ENCODE results near the gene STPG4. TPM values are rescaled to one million over a fixed set of nuclear protein-coding genes. Genes with fewer than 3 reads are reported as not detected.
"Not testable (repeated sequence)": the region's sequence is repeated elsewhere in the genome, so short reads cannot be mapped to it uniquely, and the experiment has no call there.

The STPG4 gene
- total RNA-seq, 4 donors from 2014 or later, result not detected

DNA sequence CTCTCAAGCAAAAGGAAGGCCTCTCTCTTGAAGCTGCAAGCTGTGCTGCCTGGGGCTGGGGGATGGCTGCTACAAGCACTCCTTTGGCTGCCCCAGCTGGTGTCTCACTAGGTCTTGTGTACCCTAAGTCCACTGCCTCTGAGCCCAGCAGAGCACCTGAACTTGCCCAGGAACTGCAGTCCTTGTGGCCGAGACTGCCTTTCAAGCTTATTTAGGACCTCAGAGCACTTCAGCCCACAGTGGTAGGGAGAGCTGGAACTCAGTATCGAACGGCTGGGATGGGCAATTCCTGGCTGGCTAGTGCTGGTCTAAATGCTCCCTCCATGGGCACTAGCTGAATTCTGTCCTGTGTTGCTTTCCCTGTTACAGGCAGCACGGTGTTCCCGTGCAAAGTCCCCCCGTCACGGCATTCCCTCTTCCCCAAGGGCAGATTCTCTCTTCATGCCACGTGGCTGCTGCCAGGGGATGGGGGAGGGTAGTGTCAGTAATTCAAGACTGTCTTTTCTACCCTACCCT is 25.9 kb downstream of the STPG4 start:
- Histone ChIP-seq H3K36me3 (no peaks in the 10 kb centered on the region), H3K9me3 (no peaks in the 10 kb centered on the region), H3K27ac (no peak overlapping the region), H3K4me1 (no peaks in the 10 kb centered on the region), H3K27me3 (no peaks in the 10 kb centered on the region), H3K4me3 (no peak overlapping the region)
- 77 to 89% methylated on average over 5 to 8 of the region's 8 CpGs for WGBS, 2 donors
- TF ChIP-seq, protein P1, sequence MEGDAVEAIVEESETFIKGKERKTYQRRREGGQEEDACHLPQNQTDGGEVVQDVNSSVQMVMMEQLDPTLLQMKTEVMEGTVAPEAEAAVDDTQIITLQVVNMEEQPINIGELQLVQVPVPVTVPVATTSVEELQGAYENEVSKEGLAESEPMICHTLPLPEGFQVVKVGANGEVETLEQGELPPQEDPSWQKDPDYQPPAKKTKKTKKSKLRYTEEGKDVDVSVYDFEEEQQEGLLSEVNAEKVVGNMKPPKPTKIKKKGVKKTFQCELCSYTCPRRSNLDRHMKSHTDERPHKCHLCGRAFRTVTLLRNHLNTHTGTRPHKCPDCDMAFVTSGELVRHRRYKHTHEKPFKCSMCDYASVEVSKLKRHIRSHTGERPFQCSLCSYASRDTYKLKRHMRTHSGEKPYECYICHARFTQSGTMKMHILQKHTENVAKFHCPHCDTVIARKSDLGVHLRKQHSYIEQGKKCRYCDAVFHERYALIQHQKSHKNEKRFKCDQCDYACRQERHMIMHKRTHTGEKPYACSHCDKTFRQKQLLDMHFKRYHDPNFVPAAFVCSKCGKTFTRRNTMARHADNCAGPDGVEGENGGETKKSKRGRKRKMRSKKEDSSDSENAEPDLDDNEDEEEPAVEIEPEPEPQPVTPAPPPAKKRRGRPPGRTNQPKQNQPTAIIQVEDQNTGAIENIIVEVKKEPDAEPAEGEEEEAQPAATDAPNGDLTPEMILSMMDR (IDR thresholded peaks at IDR 0.05), result no peak
- no peak for TF ChIP-seq POLR2A (IDR thresholded peaks at IDR 0.05)
- intact Hi-C loops (cut with DNase I), result no loop called here
- no peak for DNase-seq

DNA sequence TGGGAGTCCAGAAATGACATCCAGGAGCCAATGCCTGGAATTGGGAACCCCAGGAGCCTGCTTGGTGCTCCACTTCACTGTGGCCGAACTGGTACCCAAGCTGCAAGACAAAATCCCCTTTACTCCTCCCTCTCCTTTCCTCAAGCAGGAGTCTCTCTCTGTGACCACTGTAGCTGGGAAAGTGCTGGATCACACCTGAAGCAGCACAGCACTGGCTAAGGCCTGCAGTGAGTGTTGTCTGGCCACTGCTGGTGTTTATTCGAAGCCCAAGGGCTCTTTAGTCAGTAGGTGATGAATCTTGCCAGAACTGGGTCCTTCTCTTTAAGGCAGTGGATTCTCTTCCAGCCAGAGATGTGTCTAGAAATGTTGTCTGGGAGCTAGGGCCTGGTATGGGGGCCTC is 26.4 kb downstream of the STPG4 start:
- no peaks in the 10 kb centered on the region for H3K9me3 ChIP-seq
- intact Hi-C loops (cut with DNase I), result no loop called here

GRCh38 chr2:47127862-47128543 is 27.1 kb downstream of the STPG4 start:
- Histone ChIP-seq H3K4me1 (no peaks in the 10 kb centered on the region), H3K36me3 (no peaks in the 10 kb centered on the region), H3K4me3 (no peak overlapping the region), H3K9me3 (no peaks in the 10 kb centered on the region), H3K27me3 (no peaks in the 10 kb centered on the region), H3K27ac (no peak overlapping the region)
- DNase-seq, result no peak
- 79% methylated on average over 4 to 6 of the region's 7 CpGs for WGBS, 2 donors
- TF ChIP-seq POLR2A (IDR thresholded peaks at IDR 0.05), result no peak
- TF ChIP-seq, protein P1 (IDR thresholded peaks at IDR 0.05), result no peak
- intact Hi-C loops (cut with DNase I), result no loop called here

More for the DNA sequence above, 26.4 kb downstream of the STPG4 start:
- 86% methylated on average over 2 of the region's 2 CpGs; no CpG with 5 or more reads in 1 of the 2 donors for WGBS, 2 donors
- Histone ChIP-seq H3K4me3 (no peak overlapping the region), H3K4me1 (no peaks in the 10 kb centered on the region), H3K27me3 (no peaks in the 10 kb centered on the region), H3K27ac (no peak overlapping the region), H3K36me3 (no peaks in the 10 kb centered on the region)
- TF ChIP-seq, protein P1 (IDR thresholded peaks at IDR 0.05), result no peak
- no peak for TF ChIP-seq POLR2A (IDR thresholded peaks at IDR 0.05)
- DNase-seq, result no peak

- Histone ChIP-seq H3K27ac (no peak overlapping the region), H3K9me3 (no peaks in the 10 kb centered on the region), H3K4me3 (no peak overlapping the region), H3K27me3 (no peaks in the 10 kb centered on the region), H3K36me3 (no peaks in the 10 kb centered on the region), H3K4me1 (no peaks in the 10 kb centered on the region)
- no peak for DNase-seq
- 86 to 90% methylated on average over 3 of the region's 3 CpGs for WGBS, 2 donors
- no peak for TF ChIP-seq POLR2A (IDR thresholded peaks at IDR 0.05)
- TF ChIP-seq, protein P1 (IDR thresholded peaks at IDR 0.05), result no peak
- intact Hi-C loops (cut with DNase I), result no loop called here
Measured at GRCh38 chr2:47126783-47127182, 28.3 kb downstream of the STPG4 start.

GRCh38 chr2:47124740-47125139 is 30.4 kb downstream of the STPG4 start:
- DNase-seq; intact Hi-C loops (cut with DNase I); H3K27ac ChIP-seq; H3K4me3 ChIP-seq; H3K9me3 ChIP-seq; H3K36me3 ChIP-seq; H3K27me3 ChIP-seq; H3K4me1 ChIP-seq: not testable (repeated sequence)
- WGBS, 2 donors, result 66 to 80% methylated on average over 4 of the region's 4 CpGs

GRCh38 chr2:47120424-47120823 is 34.7 kb downstream of the STPG4 start:
- H3K4me1 ChIP-seq; H3K27ac ChIP-seq; intact Hi-C loops (cut with DNase I); H3K9me3 ChIP-seq; H3K4me3 ChIP-seq; DNase-seq; H3K36me3 ChIP-seq; H3K27me3 ChIP-seq: not testable (repeated sequence)
- WGBS, 2 donors, result 88 to 94% methylated on average over 5 of the region's 5 CpGs
